Mesendoderm (in vitro differentiated cells): ENCODE measurements around the gene VPS16.
A peak's percentile ranks its signal among the peaks of the same experiment; 100 is the strongest.

Experiments used
- DNase-seq: peaks from one replicate; pipeline ENCODE4 v3.0.0; 2013
- H2AK5ac ChIP-seq: 2 replicates; pipeline ENCODE4 v1.6.1; 2013; ENCODE audit warnings: low read length, inconsistent platforms
- H2BK120ac ChIP-seq: 2 replicates; pipeline ENCODE4 v1.6.1; 2013; ENCODE audit warnings: low read depth, mild to moderate bottlenecking, low read length, moderate library complexity, mixed read lengths
- H2BK15ac ChIP-seq: replicated peaks from 2 replicates; pipeline ENCODE4 v1.6.1; 2013; ENCODE audit warnings: low read depth, mild to moderate bottlenecking, moderate library complexity
- H2BK5ac ChIP-seq: 2 replicates; pipeline ENCODE4 v1.6.1; 2013; ENCODE audit warnings: low read length, inconsistent platforms
- H3K18ac ChIP-seq: 2 replicates; pipeline ENCODE4 v1.6.1; 2013; ENCODE audit warnings: mild to moderate bottlenecking, low read length, mixed read lengths
- H3K23ac ChIP-seq: one replicate; pipeline ENCODE4 v1.6.1; 2013; ENCODE audit warnings: low read length
- H3K27ac ChIP-seq: 2 replicates; pipeline ENCODE4 v1.5.1; 2013; ENCODE audit warnings: low read depth, mild to moderate bottlenecking, inconsistent platforms, low read length, moderate library complexity
- H3K27me3 ChIP-seq: 2 replicates; pipeline ENCODE4 v1.6.1; 2013; ENCODE audit warnings: low read length, control low read depth, mild to moderate bottlenecking, inconsistent platforms; ENCODE audit not compliant: insufficient read depth, poor library complexity
- H3K36me3 ChIP-seq: 2 replicates; pipeline ENCODE4 v1.6.1; 2013; ENCODE audit warnings: low read length, inconsistent platforms; ENCODE audit not compliant: control insufficient read depth, insufficient read depth
- H3K4ac ChIP-seq: one replicate; pipeline ENCODE4 v1.6.1; 2013; ENCODE audit warnings: low read depth, mild to moderate bottlenecking, low read length, moderate library complexity
- H3K4me1 ChIP-seq: 2 replicates; pipeline ENCODE4 v1.6.1; 2013; ENCODE audit warnings: low read depth, low read length, inconsistent platforms; ENCODE audit not compliant: control insufficient read depth
- H3K4me2 ChIP-seq: 2 replicates; pipeline ENCODE4 v1.6.1; 2013; ENCODE audit warnings: low read length
- H3K4me3 ChIP-seq: 2 replicates; pipeline ENCODE4 v1.5.1; 2013; ENCODE audit warnings: mild to moderate bottlenecking, low read length
- H3K56ac ChIP-seq: one replicate; pipeline ENCODE4 v1.6.1; 2013; ENCODE audit warnings: low read length
- H3K79me1 ChIP-seq: 2 replicates; pipeline ENCODE4 v1.6.1; 2013; ENCODE audit warnings: low read length, inconsistent platforms
- H3K79me2 ChIP-seq: 2 replicates; pipeline ENCODE4 v1.6.1; 2013; ENCODE audit warnings: mild to moderate bottlenecking, low read length; ENCODE audit not compliant: control insufficient read depth, insufficient read depth
- H3K9ac ChIP-seq: 2 replicates; pipeline ENCODE4 v1.6.1; 2013; ENCODE audit warnings: low read length, inconsistent platforms
- H4K5ac ChIP-seq: one replicate; pipeline ENCODE4 v1.6.1; 2013; ENCODE audit warnings: low read length
- H4K8ac ChIP-seq: one replicate; pipeline ENCODE4 v1.6.1; 2013; ENCODE audit warnings: low read depth, mild to moderate bottlenecking, control low read depth, low read length, moderate library complexity
- WGBS: extraction: QIAGEN DNeasy Blood & Tissue Kit; methylation state at CpG from one replicate; pipeline ENCODE4 v1.1.7; 2013; ENCODE audit warnings: low lambda C conversion rate, missing lambda C conversion rate; ENCODE audit not compliant: insufficient coverage; ENCODE audit errors: extremely low coverage; 5-methylcytosine and 5-hydroxymethylcytosine counted together

Gene VPS16

GRCh38 chr20:2817341-2817726 lies 23.2 kb upstream of the VPS16 start:
- Histone ChIP-seq H2BK5ac (no peak overlapping the region), H3K79me1 (no peaks in the 10 kb centered on the region), H2AK5ac (no peak overlapping the region), H3K4me2 (no peak overlapping the region), H2BK15ac (no peak overlapping the region), H3K18ac (no peak overlapping the region), H3K36me3 (no peaks in the 10 kb centered on the region), H4K8ac (no peak overlapping the region), H3K27me3 (peaks cover 15% of the 10 kb centered on the region), H3K4me1 (no peaks in the 10 kb centered on the region), H3K4me3 (no peak overlapping the region), H2BK120ac (no peak overlapping the region), H3K56ac (no peak overlapping the region), H3K23ac (no peak overlapping the region), H3K27ac (no peak overlapping the region), H3K4ac (no peak overlapping the region), H4K5ac (no peak overlapping the region), H3K9ac (no peak overlapping the region), H3K79me2 (no peaks in the 10 kb centered on the region)
- no CpG with 5 or more reads among the region's 2 CpGs for WGBS
- DNase-seq = no peak

- Histone ChIP-seq H3K23ac (no peak overlapping the region), H3K4me2 (no peak overlapping the region), H3K27me3 (peaks cover 15% of the 10 kb centered on the region), H3K18ac (no peak overlapping the region), H3K79me1 (no peaks in the 10 kb centered on the region), H2BK15ac (no peak overlapping the region), H4K8ac (no peak overlapping the region), H3K36me3 (no peaks in the 10 kb centered on the region), H2BK120ac (no peak overlapping the region), H3K56ac (no peak overlapping the region), H3K9ac (no peak overlapping the region), H2BK5ac (no peak overlapping the region), H3K4ac (no peak overlapping the region), H3K4me3 (no peak overlapping the region), H2AK5ac (no peak overlapping the region), H4K5ac (no peak overlapping the region), H3K4me1 (no peaks in the 10 kb centered on the region), H3K27ac (no peak overlapping the region), H3K79me2 (no peaks in the 10 kb centered on the region)
- no peak for DNase-seq
- WGBS = no CpG with 5 or more reads among the region's 7 CpGs
Observed at GRCh38 chr20:2817891-2818595, 22.5 kb upstream of the VPS16 start.

- Histone ChIP-seq H3K36me3 (no peaks in the 10 kb centered on the region), H3K79me1 (no peaks in the 10 kb centered on the region), H3K79me2 (no peaks in the 10 kb centered on the region), H2BK120ac (no peak overlapping the region), H4K8ac (no peak overlapping the region), H2BK15ac (no peak overlapping the region), H3K27ac (no peak overlapping the region), H4K5ac (no peak overlapping the region), H3K56ac (no peak overlapping the region), H2BK5ac (no peak overlapping the region), H3K4me2 (peak overlapping the region; percentile 2), H3K23ac (no peak overlapping the region), H3K4me1 (no peaks in the 10 kb centered on the region), H3K18ac (no peak overlapping the region), H2AK5ac (no peak overlapping the region), H3K4ac (no peak overlapping the region), H3K9ac (no peak overlapping the region), H3K27me3 (peaks cover 15% of the 10 kb centered on the region), H3K4me3 (no peak overlapping the region)
- DNase-seq = peak; percentile 59
- WGBS = no CpG with 5 or more reads among the region's 32 CpGs
Observed at GRCh38 chr20:2820084-2820895, 20.3 kb upstream of the VPS16 start.

- no peak overlapping the region for H4K5ac ChIP-seq
- H2BK15ac ChIP-seq = no peak overlapping the region
- no peak overlapping the region for H2BK120ac ChIP-seq
- H4K8ac ChIP-seq = no peak overlapping the region
- H3K4ac ChIP-seq = no peak overlapping the region
- peak; percentile 39 for DNase-seq
- H3K27me3 ChIP-seq = peaks cover 15% of the 10 kb centered on the region
- H3K9ac ChIP-seq = no peak overlapping the region
- H3K18ac ChIP-seq = no peak overlapping the region
- no CpG with 5 or more reads among the region's 68 CpGs for WGBS
- H3K4me3 ChIP-seq = no peak overlapping the region
- no peaks in the 10 kb centered on the region for H3K79me2 ChIP-seq
- H3K79me1 ChIP-seq = no peaks in the 10 kb centered on the region
- H3K27ac ChIP-seq = no peak overlapping the region
- H3K56ac ChIP-seq = no peak overlapping the region
- H3K4me2 ChIP-seq = no peak overlapping the region
- H3K23ac ChIP-seq = no peak overlapping the region
- H2AK5ac ChIP-seq = no peak overlapping the region
- H3K36me3 ChIP-seq = no peaks in the 10 kb centered on the region
- no peaks in the 10 kb centered on the region for H3K4me1 ChIP-seq
- no peak overlapping the region for H2BK5ac ChIP-seq
Observed at GRCh38 chr20:2820896-2821869, 19.4 kb upstream of the VPS16 start.

GRCh38 chr20:2822073-2822472 lies 18.5 kb upstream of the VPS16 start:
- H3K79me1 ChIP-seq = no peaks in the 10 kb centered on the region
- H3K18ac ChIP-seq = no peak overlapping the region
- no peak overlapping the region for H2BK120ac ChIP-seq
- H3K23ac ChIP-seq = no peak overlapping the region
- H3K9ac ChIP-seq = no peak overlapping the region
- peaks cover 15% of the 10 kb centered on the region for H3K27me3 ChIP-seq
- no peaks in the 10 kb centered on the region for H3K36me3 ChIP-seq
- no peak overlapping the region for H2BK5ac ChIP-seq
- H3K4me1 ChIP-seq = no peaks in the 10 kb centered on the region
- no peak overlapping the region for H3K56ac ChIP-seq
- no peak overlapping the region for H4K8ac ChIP-seq
- H4K5ac ChIP-seq = no peak overlapping the region
- no peak overlapping the region for H3K27ac ChIP-seq
- H3K4me2 ChIP-seq = no peak overlapping the region
- H3K4ac ChIP-seq = no peak overlapping the region
- no peak for DNase-seq
- no peak overlapping the region for H2AK5ac ChIP-seq
- no peaks in the 10 kb centered on the region for H3K79me2 ChIP-seq
- no peak overlapping the region for H3K4me3 ChIP-seq
- no CpG with 5 or more reads among the region's 5 CpGs for WGBS
- no peak overlapping the region for H2BK15ac ChIP-seq
